Ishikawa (cell line): ENCODE results near the gene WBP11.

Experiments used
- CEBPB ChIP-seq: IDR thresholded peaks from 2 replicates; pipeline ENCODE4 v1.6.1; 2012
- CREB1 ChIP-seq: IDR thresholded peaks from 2 replicates; pipeline ENCODE4 v1.6.1; 2012; ENCODE audit warnings: low read depth
- EP300 ChIP-seq: IDR thresholded peaks from 2 replicates; pipeline ENCODE4 v1.6.1; 2012; ENCODE audit warnings: borderline replicate concordance
- FOXM1 ChIP-seq: IDR thresholded peaks from 2 replicates; pipeline ENCODE4 v1.6.1; 2012; ENCODE audit warnings: low read depth, borderline replicate concordance
- MAX ChIP-seq: IDR thresholded peaks from 2 replicates; pipeline ENCODE4 v1.6.1; 2012
- NFIC ChIP-seq: IDR thresholded peaks from 2 replicates; pipeline ENCODE4 v1.6.1; 2012
- RAD21 ChIP-seq: IDR thresholded peaks from 2 replicates; pipeline ENCODE4 v1.6.1; 2012; ENCODE audit warnings: low read depth
- REST ChIP-seq: IDR thresholded peaks from 2 replicates; pipeline ENCODE4 v1.6.1; 2012; ENCODE audit warnings: low read depth, mild to moderate bottlenecking
- TEAD4 ChIP-seq: IDR thresholded peaks from 2 replicates; pipeline ENCODE4 v1.6.1; 2012
- USF1 ChIP-seq: IDR thresholded peaks from 2 replicates; pipeline ENCODE4 v1.6.1; 2012
- YY1 ChIP-seq: IDR thresholded peaks from 2 replicates; pipeline ENCODE4 v1.6.1; 2012; ENCODE audit warnings: low read depth

- no peak for TF ChIP-seq CEBPB
- TF ChIP-seq TEAD4, result no peak
- TF ChIP-seq MAX, result no peak
- TF ChIP-seq EP300, result no peak
- TF ChIP-seq USF1, result no peak
- TF ChIP-seq NFIC, result no peak
- no peak for TF ChIP-seq REST
- TF ChIP-seq FOXM1, result no peak
- TF ChIP-seq RAD21, result no peak
- TF ChIP-seq CREB1, result no peak
- no peak for TF ChIP-seq YY1
Observed at GRCh38 chr12:14846876-14847580, 43.8 kb upstream of the WBP11 start.
